Breast epithelium (tissue), 4 donors: ENCODE measurements around the gene GMDS. TPM values are rescaled to one million over a fixed set of nuclear protein-coding genes. Genes with fewer than 3 reads are reported as not detected.

ENCODE experiments used
- DNase-seq, 2 donors: peaks; one replicate each; pipeline ENCODE4 v3.0.0-alpha.2; 2019; ENCODE audit warnings: low spot score in 2 of 2
- H3K27ac ChIP-seq, 2 donors: fragments of 200-600 bp; sonication (generic) in 1 of 2; one replicate each; pipeline ENCODE4 v1.5.1; 2016 to 2019; ENCODE audit warnings: mild to moderate bottlenecking in 1 of 2
- H3K27me3 ChIP-seq, 2 donors: fragments of 200-600 bp; sonication (generic) in 1 of 2; one replicate each; pipeline versions ENCODE4 v1.5.1 to v1.6.0; 2017 to 2019; ENCODE audit warnings: control low read depth in 1 of 2, mild to moderate bottlenecking in 1 of 2
- H3K36me3 ChIP-seq: fragments of 200-600 bp; one replicate; pipeline ENCODE4 v1.5.1; 2019
- H3K4me1 ChIP-seq, 2 donors: fragments of 200-600 bp; sonication (generic); one replicate each; pipeline ENCODE4 v1.5.1; 2016 to 2019; ENCODE audit warnings: control low read depth in 1 of 2
- H3K4me3 ChIP-seq, 3 donors: fragments of 200-600 bp; sonication (generic); 1 replicate in 2 of 3; 2 replicates in 1 of 3; pipeline ENCODE4 v1.5.1; 2016 to 2019; ENCODE audit warnings: mild to moderate bottlenecking in 3 of 3, moderate library complexity in 2 of 3
- H3K9me3 ChIP-seq, 2 donors: fragments of 200-600 bp; sonication (generic) in 1 of 2; one replicate each; pipeline ENCODE4 v1.5.1; 2016 to 2019; ENCODE audit warnings: control low read depth in 1 of 2
- CTCF ChIP-seq, 3 donors: fragments of 450-650 bp; IDR thresholded peaks; one replicate each; pipeline ENCODE4 v1.5.1; 2016 to 2017; ENCODE audit warnings: antibody characterized with exemption in 3 of 3, mild to moderate bottlenecking in 3 of 3, moderate library complexity in 3 of 3
- POLR2A ChIP-seq: fragments of 450-650 bp; IDR thresholded peaks from one replicate; pipeline ENCODE4 v1.6.1; 2016; ENCODE audit warnings: antibody characterized with exemption, mild to moderate bottlenecking, moderate library complexity
- POLR2AphosphoS5 ChIP-seq, 3 donors: sonication (generic); formaldehyde crosslinking; IDR thresholded peaks; one replicate each; pipeline ENCODE4 v1.6.1; 2017; ENCODE audit warnings: antibody characterized with exemption in 3 of 3
- intact Hi-C: fragments of 100-400 bp; cut with DNase I; formaldehyde crosslinking; loops from one replicate; pipeline ENCODE4 v1.15.1; 2023; ENCODE audit warnings: low total_unique reads
- total RNA-seq, 3 donors: library from RNA; depleted of rRNA; stranded (reverse); fragments of >200 nt; gene quantifications; one replicate each; pipeline ENCODE4 v1.1.0, GENCODE V29; 2016

Gene GMDS
- total RNA-seq, 3 donors from 2014 or later: 7.5 to 29.2 (median 17.0) TPM

- Histone ChIP-seq H3K9me3 (no peaks in the 10 kb centered on the region), H3K27ac (peak overlapping the region in 1 of 2 donors; percentile 20), H3K4me1 (no peaks in the 10 kb centered on the region), H3K4me3 (peak overlapping the region in 2 of 3 donors; percentile 6 to 27), H3K36me3 (no peaks in the 10 kb centered on the region), H3K27me3 (no peaks in the 10 kb centered on the region)
- no peak for TF ChIP-seq POLR2AphosphoS5 (IDR thresholded peaks at IDR 0.05)
- TF ChIP-seq POLR2A: no peak
- TF ChIP-seq CTCF (IDR thresholded peaks at IDR 0.05): no peak
- DNase-seq: no peak
- intact Hi-C loops: loop anchor here (10.0 kb wide), 2 partner anchors 64 to 894 kb away; no protein-coding TSS in a partner anchor
Measured at GRCh38 chr6:2110504-2110903, 134.9 kb downstream of the GMDS start.

GRCh38 chr6:2109796-2110195 is 135.6 kb downstream of the GMDS start:
- Histone ChIP-seq H3K27me3 (no peaks in the 10 kb centered on the region), H3K27ac (no peak overlapping the region), H3K4me1 (no peaks in the 10 kb centered on the region), H3K9me3 (no peaks in the 10 kb centered on the region), H3K36me3 (no peaks in the 10 kb centered on the region), H3K4me3 (no peak overlapping the region)
- intact Hi-C loops: loop anchor here (5.0 to 10.0 kb wide), 3 partner anchors 65 to 895 kb away; no protein-coding TSS in a partner anchor
- no peak for DNase-seq
- TF ChIP-seq POLR2AphosphoS5 (IDR thresholded peaks at IDR 0.05) (no peak), POLR2A (no peak), CTCF (IDR thresholded peaks at IDR 0.05) (no peak)

DNA sequence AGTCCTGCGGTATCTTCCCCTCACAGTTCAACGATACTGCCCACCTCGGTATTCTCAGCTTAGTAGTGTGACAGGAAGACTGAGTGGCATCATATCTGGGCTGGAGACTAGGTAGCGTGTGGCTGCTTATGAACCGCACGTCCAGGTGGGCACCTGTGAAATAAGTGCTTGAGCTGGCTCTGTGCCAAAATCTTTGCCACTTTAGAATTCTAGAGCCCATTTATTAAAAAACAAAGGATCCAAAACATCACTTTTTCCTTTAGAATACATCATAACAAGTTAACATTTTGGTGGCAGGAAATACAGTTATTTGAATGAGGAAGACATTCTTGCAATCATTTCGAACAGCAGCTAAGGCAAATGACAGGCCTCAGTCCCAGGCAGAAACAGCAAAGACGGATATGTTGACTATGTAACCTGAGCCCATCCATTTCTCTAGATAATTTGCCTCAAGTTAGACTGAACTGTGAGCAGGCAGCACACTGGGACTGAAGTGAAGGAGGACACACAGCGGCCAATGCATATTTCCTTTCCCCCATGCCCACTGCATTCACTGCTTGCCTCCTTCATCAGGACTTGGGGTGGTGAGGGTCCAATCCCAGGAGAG is 136.6 kb downstream of the GMDS start:
- H3K9me3 ChIP-seq: no peaks in the 10 kb centered on the region
- no peak overlapping the region for H3K27ac ChIP-seq
- H3K4me1 ChIP-seq: no peaks in the 10 kb centered on the region
- DNase-seq: no peak
- H3K27me3 ChIP-seq: no peaks in the 10 kb centered on the region
- no peak overlapping the region for H3K4me3 ChIP-seq
- no peaks in the 10 kb centered on the region for H3K36me3 ChIP-seq
- intact Hi-C loops: loop anchor here (5.0 kb wide), 1 partner anchor 507 kb away; no protein-coding TSS in a partner anchor
- TF ChIP-seq POLR2AphosphoS5 (IDR thresholded peaks at IDR 0.05): no peak
- no peak for TF ChIP-seq POLR2A
- no peak for TF ChIP-seq CTCF (IDR thresholded peaks at IDR 0.05)

GRCh38 chr6:2104524-2104880 is 140.9 kb downstream of the GMDS start:
- Histone ChIP-seq H3K9me3 (no peaks in the 10 kb centered on the region), H3K4me3 (no peak overlapping the region), H3K27ac (no peak overlapping the region), H3K27me3 (no peaks in the 10 kb centered on the region), H3K36me3 (no peaks in the 10 kb centered on the region), H3K4me1 (no peaks in the 10 kb centered on the region)
- DNase-seq: no peak
- TF ChIP-seq CTCF (IDR thresholded peaks at IDR 0.05) (peak in 1 of 3 donors; percentile 4), POLR2AphosphoS5 (IDR thresholded peaks at IDR 0.05) (no peak)
- intact Hi-C loops: no loop called here

DNA sequence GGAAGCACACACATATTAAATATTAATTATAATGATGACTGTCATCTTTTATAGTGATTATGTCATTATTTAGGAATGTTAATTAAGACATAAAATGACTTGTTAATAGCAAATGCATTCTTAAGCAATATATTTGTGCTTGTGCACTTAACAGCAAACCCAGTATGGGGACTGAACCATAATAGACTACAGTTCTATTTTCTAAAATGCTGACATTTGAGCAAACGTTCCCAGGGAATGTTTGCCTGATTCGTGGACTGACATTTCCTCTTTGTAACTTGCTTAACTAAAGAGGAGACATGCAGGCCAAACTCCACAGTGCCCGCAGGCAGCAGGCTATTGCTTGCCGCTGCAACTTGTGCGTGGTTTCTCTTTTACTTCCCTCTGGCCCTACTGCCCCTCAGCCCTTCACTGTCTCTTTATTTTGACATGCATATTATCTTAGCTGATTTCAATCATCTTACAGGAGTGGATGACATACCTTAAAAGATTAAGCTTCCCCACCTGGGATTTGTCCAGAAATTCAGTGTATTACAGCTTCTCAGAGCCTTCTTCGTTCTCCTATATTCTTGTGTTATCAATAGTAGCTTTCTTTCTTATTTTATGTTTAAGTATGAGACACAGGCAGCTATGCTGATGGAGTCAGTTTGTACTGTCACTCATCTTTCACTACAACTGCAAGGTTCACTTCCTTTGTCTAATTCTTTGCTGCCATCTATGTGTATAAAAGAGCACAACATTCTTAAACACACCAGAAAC is 141.5 kb downstream of the GMDS start:
- intact Hi-C loops: no loop called here
- no peaks in the 10 kb centered on the region for H3K36me3 ChIP-seq
- no peak for DNase-seq
- TF ChIP-seq POLR2AphosphoS5 (IDR thresholded peaks at IDR 0.05) (no peak), CTCF (IDR thresholded peaks at IDR 0.05) (peak; percentile 32 to 57 (median 39)), POLR2A (no peak)
- no peaks in the 10 kb centered on the region for H3K4me1 ChIP-seq
- H3K4me3 ChIP-seq: peak overlapping the region in 1 of 3 donors; percentile 8
- H3K27ac ChIP-seq: peak overlapping the region in 1 of 2 donors; percentile 15
- H3K27me3 ChIP-seq: no peaks in the 10 kb centered on the region
- H3K9me3 ChIP-seq: no peaks in the 10 kb centered on the region
